GM12892 (cell line): ENCODE measurements around the gene NR3C2.

ENCODE experiments used
- POLR2A ChIP-seq: IDR thresholded peaks from 2 replicates; pipeline ENCODE4 v1.6.1; 2011; ENCODE audit warnings: low read depth, low read length, control low read depth
- TAF1 ChIP-seq: IDR thresholded peaks from 2 replicates; pipeline ENCODE4 v1.6.1; 2011; ENCODE audit warnings: low read depth, mild to moderate bottlenecking, control low read depth, low read length, borderline replicate concordance

DNA sequence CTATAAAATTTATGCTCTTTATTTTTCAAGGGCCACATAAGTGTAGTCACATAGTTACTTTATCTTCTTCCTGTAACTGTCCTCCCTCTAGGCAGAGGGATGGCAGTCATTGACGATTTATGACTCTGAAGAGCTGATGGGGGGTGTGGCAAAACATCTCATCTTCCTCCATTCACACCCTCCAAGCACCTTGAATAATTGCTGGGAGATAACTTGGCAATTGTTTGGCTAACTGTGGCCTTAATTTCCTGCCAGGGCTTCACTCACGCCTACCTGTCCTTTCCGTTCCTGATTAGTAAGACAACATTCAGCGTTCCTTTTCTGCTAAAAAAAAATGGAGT, 381.1 kb downstream of the NR3C2 start:
- TF ChIP-seq POLR2A (no peak), TAF1 (no peak)
